SW480 (cell line): Measurements from ENCODE around the gene TMEM9.

ENCODE experiments used
- DNase-seq: peaks from one replicate; pipeline ENCODE4 v3.0.0-alpha.2; 2016; ENCODE audit warnings: low spot score

The TMEM9 gene

DNA sequence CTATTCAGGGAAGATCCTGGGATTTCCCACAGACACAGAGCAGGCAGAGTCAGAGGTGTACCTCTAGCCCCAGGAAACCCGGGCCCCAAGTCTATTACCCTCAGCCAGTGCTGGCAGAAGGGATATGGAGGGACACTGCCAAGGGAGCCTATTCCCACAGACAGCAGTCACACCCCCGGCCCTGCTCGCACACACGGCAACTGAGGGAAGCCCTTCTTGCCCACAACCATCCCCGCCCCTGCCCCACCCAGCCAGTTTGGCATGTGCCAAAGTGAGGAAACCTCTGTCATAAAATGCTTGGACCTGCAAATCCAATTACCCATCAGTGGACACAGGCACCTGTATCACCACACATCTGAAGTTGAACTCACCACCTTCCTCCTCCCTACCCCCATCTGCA lies 48.6 kb downstream of the TMEM9 start:
- no peak for DNase-seq

DNA sequence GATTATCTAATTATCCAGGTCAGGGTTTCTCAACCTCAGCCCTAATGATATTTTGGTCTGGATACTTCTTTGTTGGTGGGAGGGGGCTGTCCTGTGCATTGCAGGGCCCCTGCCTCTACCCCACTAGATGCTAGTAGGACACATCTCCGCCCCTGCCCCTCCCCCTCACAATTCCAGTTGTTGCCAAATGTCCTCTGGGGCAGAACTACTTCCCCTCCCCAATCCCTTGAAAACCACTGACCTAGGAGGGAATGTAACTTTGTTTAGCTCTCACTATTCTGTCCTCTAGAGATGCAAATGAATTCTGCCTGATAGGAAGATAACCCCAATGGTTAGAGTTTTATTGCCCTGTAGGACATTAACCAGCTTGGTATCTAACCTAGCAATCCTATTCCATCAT lies 50.1 kb downstream of the TMEM9 start:
- DNase-seq, result no peak

DNA sequence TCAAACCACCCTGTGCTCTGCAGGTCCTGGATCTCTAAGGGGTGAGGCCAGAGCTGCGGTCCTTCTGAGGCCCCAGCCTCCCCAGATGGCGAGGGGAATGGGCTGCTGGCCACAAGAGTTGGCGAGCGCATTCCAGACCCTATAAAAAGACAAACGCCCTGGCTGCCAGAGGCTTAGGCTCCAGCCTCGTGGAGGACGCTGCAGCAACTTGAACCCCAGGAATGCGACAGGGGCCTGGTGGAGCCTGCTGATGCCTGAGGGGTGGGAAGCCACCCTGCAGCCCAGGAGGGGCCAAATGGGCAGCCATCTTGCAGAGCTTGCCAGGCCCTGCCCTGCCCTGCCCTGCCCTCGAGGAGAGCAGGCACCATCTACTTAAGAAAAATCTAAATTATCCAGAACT lies 50.6 kb downstream of the TMEM9 start:
- no peak for DNase-seq

DNA sequence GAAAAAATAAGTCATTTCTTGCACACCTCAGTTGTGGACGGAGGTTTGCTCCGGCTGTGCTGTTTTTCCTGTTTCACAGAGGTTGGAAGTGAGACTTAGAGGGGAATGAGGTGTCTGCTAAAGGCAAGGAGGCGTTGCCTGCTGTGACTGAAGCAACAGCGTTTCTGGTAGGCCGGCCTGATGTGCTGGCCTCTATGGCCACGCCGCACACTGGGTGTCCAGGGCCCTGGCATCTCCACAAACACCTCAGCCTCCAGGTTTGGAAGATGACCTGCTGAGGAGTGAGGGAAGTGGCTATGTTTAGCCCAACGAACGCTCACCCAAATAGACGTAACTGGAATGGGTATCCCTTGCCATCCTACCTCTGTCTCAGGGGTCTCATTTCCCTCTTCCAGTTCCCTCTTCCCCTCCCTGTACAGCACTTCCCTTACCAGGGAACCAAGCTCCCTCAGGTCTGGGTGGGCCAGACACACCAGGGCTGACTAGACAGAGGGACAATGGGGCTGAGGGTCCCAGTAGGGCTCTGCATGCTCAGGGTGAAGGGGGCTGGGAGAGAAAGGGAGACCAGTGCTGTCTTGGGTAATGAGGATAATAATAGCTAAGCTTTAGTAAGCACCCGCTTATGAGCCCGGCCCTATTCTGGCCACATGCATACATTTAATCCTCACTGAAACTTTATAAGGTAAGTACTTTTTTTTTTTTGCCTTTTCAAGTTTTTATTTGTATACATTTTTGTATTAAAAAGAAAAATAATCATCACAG lies 53.9 kb downstream of the TMEM9 start:
- no peak for DNase-seq

DNA sequence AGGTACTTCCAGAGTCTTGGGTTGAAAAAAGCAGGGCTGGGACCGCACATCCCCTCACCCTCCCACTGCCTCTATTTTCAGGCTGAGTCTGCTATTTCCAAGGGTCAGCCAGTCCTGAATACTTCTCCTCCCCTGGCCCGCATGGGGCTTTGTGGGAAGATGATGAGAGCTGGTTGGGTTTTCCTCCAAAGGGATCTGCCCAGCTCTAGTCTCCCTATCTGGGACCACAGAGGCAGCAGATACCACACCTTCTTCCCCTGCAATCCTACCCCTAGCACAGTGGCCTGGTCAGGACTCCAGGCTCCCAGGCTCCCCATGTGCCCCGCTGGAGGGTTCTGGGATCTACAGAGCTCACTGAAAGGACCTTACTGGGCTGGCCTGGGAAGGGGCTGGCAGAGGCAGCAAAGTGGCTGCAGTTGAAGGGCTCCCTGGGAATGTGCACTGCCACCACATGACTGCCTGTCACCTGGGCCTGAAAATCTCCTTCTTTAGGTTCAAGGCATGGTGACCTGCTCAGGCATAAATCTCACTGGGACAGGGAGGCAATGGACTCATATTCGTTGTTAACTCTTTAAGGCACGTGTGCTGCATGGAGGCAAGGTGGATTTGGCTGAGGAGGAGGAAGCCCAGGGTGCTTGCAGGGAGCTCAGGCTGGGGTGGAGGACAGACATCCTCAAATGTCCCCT lies 55.1 kb downstream of the TMEM9 start:
- DNase-seq, result no peak

DNA sequence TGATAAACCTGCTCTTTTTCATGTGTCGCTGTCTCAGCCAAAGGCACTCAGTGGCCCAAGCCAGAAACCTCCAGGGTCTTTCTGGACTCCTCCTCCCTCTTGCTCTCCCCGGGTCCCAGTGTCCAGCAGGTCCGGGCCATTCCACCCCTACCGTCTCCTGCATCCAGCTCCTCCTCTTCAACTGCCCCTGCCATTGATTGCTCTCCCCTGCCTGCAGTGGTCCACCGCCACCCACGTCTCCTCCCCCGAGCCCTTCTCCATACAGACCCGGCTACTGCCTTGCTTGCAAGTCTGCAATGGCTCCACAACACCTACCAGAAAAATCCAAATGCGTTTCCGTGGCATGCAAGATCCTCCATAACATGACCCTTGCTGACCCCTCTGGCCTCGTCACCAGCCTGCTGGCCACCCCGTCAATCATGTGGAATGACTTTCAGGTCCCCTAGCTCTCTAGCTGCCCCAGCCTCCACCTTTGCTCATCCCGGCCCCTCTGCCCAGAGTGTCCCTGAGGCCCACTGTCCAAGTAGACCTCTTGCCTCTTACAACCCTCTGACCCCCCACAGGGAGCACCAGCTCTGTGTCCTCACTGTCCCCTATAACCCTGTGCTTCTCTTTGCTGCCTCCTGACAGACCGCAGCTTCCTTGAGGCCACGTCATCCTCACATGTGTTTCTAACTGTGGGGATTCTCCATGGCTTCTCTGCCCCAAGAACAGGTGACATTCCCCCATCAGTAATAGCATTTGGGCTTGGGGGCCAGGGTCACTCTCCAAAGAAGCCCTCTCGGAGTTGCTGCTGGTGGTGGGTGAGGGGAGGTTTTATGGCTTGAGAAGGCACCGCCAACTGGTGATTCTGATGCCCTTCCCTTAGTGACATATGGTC lies 57.1 kb downstream of the TMEM9 start:
- DNase-seq, result no peak

DNA sequence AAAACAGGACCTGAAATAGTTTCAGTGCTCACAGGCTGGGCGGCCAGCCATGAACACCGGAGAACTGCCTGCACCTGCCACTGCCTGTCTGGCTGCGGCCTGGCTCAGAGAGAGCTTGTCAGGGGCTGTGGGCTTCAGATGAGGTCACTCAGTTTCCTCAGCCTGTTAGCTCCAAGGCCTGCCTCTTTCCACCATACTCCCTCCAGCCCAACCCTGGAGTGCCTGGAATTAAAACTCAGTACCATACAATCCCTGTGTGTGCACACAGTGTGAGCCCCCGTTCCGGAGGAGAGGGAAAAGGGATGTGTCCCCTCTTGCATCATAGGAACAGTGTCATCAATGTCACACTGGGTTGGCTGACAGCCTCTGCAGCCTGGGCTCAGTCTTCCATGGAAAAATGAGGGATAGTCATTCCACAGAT lies 58.2 kb downstream of the TMEM9 start:
- DNase-seq, result no peak

DNA sequence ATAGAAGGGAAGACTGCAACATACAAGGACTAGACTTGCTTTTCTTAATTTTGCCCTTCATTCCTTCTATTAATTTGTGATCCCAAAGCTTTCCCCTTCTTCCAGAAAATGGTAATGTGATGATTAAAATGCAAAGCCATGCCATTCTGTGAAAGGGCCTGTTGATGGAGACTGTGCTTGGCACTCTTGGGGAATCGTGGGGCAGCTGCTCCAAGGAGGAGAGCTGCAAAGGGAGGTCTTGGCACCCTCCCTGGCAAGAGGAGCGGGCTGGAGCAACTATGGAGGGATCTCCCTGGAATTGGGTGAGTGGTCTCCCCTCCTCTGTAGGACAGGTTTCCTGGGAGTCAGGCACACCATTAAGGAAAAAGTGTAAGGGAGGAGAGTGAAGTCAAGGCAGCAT lies 58.7 kb downstream of the TMEM9 start:
- DNase-seq, result no peak

DNA sequence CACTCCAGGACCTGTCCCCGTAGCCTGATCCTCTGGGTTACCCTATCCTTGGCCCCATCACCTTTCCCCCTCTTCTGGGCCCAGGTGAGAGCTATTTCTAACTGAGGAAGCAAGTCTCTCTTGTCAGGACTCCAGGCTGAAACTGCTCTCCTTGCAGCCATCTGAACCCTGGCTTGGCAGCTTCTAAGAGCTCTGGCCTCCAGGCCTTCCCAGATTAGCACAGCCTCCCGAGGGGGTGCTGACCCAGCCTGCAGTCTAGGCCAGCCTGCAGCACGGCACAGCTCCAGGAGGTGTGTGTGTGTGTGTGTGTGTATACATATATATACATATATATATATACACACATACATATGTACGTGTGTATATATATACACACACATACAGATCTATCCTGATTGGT lies 59.4 kb downstream of the TMEM9 start:
- no peak for DNase-seq

DNA sequence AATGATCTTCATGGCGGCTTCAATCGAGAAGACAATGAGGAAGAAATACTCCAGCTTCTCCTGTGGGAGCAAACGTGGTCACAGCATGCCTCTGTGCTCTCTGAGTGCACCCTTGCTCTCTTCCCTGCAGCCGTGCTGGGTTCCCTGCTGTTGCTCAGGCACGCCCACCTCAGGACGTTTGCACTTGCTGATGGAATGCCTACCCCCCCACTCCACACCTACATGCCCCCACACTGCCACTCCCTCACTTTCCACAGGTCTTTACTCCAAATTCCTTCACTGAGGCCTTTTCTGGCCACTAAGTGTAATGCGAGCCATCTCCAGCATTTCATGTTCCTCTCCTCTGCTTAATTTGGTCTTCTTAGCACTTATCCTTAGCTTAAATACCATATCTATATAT lies 60.3 kb downstream of the TMEM9 start:
- no peak for DNase-seq

DNA sequence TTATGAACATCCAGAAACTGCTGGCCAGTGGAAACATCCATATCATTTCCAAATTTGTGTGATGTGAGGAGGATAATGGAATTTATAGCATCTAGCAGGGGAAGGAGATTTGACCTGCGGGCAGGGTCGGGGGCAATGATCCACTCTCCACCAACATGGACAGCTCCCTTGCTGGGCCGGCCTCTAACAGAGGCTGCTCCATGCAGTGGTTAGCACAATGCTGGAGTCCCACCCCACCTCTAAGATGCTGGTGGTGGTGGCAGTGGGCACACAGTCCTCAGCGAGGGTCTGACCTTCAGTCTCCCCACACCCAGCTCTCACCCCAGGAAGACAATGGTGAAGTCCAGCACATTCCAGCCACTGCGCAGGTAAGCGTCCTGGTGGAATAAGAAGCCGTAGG lies 60.7 kb downstream of the TMEM9 start:
- no peak for DNase-seq

DNA sequence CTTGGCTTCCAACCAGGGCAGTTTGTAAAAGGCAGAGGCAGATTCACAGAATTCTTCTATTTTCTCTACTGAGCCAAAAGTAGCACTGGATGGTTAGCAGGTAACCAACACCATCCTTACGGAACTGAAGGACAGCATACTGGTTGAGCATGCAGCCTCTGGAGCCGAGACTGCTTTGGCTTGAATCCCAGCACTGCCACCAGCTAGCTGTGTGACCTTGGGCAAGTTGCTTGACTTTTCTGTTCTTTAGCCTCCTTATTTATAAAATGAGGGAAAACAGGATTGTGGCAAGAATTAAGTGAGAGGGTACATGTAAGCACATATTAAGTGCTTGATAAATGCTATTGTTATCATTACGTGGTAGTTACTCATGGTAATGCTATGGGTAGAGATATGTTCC lies 61.5 kb downstream of the TMEM9 start:
- no peak for DNase-seq

DNA sequence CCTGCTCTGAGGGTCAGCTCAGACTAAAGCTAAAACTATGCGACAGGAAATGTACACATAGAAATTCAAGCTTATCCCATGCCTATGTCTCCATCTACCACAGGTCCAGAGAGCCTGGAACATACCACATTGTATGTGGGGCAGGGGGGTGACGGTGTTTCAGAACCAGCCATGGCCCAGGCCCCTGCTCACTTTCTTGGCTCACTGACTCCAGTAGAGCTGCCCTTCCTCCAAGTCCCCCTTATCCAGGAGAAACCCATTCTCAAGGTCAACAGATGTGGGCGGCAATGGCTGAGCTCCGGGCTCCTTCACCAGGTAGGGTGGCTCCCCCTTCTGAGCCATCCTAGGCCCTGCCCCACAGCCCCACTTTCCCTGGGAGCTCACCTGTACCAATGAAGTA lies 63.0 kb downstream of the TMEM9 start:
- DNase-seq, result no peak

DNA sequence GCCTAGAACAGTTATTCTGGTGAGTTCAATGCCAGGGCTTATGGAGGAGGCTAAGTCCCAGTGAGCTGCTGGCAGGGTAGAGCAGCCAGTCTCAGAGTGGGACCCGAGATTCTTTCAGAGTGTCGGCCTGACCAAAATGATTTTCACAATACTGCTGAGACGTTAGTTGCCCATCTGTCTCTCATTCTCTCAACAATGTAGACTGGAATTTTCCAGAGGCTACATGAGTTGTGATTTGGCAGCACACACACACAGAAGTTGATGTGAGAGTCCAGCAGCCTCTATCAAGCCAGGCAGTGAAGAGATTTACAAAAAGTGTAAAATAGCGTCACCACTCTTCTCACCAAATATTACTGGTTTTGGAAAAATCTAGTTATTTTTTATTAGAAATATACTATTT lies 63.7 kb downstream of the TMEM9 start:
- no peak for DNase-seq

DNA sequence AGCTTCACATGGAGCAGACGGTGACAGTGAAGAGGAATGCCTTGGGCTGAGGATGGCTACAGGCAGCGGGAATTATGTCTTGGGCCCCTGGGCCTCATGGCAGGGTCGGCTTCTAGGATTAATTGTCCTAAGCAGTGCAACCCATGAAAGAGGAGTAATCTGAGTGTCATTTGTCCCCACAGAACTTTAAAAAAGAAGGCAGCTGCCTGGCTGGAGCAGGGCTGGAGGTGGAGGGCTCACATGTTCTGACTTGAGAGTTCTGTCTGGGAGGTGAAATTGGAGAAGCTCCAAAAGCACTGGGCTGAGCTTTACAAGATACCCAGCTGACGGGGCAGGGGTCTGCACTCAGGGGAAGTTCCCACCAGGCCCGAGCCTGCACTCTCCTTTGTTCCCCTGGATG lies 64.7 kb downstream of the TMEM9 start:
- no peak for DNase-seq

DNA sequence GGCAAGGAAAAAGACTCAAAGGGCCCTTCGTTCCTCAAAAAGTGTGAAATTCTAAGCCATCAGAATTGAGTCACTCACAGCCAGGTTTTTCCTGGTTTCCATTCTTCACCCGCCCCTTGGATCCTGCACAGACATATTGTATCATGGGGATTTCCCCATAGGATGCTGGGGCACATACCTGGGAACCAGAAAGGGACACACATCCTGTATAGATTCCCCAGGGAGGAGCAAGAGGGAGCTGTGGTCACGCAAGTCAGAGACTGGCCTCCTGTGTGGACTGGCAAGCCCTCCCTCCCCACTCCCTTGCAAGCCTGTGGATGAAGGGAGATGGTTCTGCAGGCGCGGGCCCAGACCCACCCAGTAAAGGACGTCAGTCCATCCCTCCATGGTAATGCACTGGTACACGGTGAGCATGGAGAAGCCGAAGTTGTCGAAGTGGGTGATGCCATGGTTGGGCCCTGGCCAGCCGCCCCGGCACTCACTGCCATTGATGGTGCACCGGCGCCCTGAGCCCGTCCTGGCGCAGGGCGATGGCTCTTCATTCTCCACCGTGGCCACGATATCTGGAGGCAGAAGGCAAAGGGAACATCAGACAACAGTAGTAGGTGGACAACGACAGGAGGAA lies 65.3 kb downstream of the TMEM9 start:
- DNase-seq, result peak; percentile 34

DNA sequence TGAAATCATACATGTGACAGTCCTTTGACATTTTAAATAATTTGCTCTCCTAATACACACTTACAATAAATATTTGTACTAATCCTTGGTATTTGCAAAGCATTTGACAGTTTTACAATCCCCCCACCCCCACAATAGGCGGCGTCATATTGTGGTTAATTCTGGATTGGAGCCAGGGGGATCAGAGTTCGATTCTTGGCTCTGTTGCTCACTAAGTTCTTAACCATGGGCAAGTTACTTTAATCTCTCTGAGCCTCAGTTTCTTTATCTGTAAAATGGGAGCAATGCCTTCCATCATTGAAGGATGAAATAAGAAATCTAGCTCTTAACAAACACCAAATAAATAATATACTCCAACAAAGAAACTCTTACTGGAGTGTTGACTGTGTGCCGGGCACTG lies 65.9 kb downstream of the TMEM9 start:
- no peak for DNase-seq

DNA sequence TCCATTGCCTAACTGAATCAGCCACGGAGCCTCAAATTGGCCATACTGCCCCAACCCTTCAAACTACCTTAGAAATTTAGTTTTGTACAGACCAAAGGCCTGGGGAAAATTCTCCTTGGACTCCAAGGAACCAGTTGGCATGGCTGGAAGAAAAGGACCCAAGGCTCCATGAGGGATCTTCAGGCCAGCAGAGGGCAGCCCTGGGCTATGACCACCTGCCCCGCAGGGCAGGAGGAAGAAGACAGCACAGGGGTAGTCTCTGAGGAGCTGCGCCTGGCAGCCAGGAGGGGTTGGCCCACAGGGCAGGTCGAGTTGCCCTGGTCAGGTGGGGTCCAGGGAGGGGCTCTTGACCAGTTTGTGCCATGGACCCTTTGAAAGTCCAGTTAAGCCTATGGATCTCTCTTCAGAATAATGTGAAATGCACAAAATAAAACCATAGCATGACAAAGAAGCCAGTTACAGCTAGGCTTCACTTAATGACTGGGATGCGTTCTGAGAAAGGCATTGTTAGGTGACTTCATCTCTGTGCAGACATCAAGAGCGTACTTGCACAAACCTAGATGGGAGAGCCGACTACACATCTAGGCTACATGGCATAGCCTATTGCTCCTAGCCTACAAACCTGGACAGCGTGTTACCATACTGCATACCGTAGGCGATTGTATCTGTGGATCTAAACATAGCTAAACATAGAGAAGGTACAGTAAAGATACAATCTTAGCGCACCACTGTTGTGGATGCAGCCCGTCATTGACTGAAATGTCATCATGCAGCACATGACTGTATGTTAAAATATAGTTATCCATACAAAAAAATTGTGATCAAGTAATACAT lies 68.2 kb downstream of the TMEM9 start:
- peak; percentile 53 for DNase-seq
